Astrocyte of the spinal cord (primary cell): Measurements from ENCODE around the gene UBALD2.
"Not testable (repeated sequence)": the region's sequence is repeated elsewhere in the genome, so short reads cannot be mapped to it uniquely, and the experiment has no call there.

Experiments
- DNase-seq: peaks from one replicate; pipeline ENCODE4 v3.0.0; 2011; ENCODE audit warnings: low read depth, low spot score
- H3K4me3 ChIP-seq: 2 replicates; pipeline ENCODE4 v1.5.1; 2011; ENCODE audit warnings: low read depth, mild to moderate bottlenecking, low read length, moderate library complexity
- CTCF ChIP-seq: IDR thresholded peaks from 2 replicates; pipeline ENCODE4 v1.5.1; 2012; ENCODE audit warnings: low read depth, mild to moderate bottlenecking, low read length, inconsistent platforms
- in situ Hi-C: cut with HindIII; loops from 2 replicates; pipeline ENCODE4 v1.10.0; 2017; ENCODE audit warnings: low sequenced_read_pairs

The UBALD2 gene

DNA sequence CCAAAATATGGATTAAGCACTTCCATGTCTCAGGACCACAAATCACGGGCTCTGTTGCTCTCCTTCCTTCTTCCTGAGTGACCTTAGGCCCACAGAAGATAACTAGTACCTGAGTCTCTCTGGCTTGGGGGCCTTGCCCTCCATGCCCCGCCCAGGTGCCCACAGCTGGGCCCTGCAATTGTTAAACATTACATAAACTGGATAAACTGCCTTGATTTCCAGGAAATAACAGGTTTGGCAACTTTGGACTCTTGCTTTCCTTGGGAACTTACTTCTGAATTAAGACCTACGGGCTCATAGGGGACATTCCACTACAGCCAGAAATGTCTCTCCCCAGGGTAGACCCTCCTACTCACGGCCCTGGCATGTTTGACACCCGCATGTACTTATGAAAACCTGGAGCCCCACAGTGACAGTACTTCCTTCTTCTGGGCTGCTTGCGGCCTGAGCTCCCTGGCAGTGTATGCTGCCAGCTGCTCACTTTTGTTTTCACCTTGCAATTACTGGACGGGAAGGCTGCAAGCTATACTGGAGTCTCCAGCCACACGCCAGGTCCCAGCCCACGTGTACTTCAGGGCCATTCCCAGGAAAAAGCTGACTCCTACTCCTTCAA, 2.3 kb upstream of the UBALD2 start:
- no peak for TF ChIP-seq CTCF
- in situ Hi-C loops: no loop called here
- DNase-seq: no peak
- no peak overlapping the region for H3K4me3 ChIP-seq

GRCh38 chr17:76263896-76264295, 1.3 kb upstream of the UBALD2 start:
- H3K4me3 ChIP-seq: no peak overlapping the region
- in situ Hi-C loops: no loop called here

GRCh38 chr17:76264425-76264754, 758 bp upstream of the UBALD2 start:
- in situ Hi-C loops: no loop called here
- H3K4me3 ChIP-seq: no peak overlapping the region
- DNase-seq: no peak
- no peak for TF ChIP-seq CTCF

More at GRCh38 chr17:76263896-76264295, 1.3 kb upstream of the UBALD2 start:
- no peak for TF ChIP-seq CTCF
- DNase-seq: no peak

DNA sequence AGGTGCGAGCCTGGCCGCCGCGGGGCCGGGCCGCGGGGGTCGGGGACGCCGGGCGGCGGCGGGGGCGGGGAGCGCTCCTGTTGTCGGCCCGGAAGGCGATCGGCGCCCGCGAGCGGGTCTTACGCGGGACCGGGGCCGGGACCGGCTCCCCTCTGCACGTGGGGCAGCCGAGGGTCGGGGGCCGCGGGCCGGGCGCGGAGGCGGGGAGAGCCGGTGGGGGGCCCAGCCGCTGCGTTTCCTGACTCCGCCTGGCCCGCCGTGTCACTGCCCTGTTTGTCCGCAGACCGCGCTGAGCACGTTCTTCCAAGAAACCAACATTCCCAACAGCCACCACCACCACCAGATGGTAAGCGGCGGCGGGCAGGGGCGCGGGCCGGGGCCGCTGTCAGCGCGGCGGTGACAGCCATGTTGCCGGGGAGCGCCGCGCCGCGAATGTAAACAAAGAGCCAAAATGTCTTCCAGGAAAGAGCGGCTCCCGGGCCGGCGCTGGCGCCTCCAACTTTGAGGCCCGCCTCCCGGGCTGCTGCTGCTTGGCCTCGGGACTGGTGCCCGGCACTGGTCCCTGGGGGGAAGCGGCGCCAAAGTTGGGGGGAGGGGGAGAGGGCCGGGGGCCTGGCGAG, 586 bp downstream of the UBALD2 start:
- no peak for DNase-seq
- in situ Hi-C loops: no loop called here

DNA sequence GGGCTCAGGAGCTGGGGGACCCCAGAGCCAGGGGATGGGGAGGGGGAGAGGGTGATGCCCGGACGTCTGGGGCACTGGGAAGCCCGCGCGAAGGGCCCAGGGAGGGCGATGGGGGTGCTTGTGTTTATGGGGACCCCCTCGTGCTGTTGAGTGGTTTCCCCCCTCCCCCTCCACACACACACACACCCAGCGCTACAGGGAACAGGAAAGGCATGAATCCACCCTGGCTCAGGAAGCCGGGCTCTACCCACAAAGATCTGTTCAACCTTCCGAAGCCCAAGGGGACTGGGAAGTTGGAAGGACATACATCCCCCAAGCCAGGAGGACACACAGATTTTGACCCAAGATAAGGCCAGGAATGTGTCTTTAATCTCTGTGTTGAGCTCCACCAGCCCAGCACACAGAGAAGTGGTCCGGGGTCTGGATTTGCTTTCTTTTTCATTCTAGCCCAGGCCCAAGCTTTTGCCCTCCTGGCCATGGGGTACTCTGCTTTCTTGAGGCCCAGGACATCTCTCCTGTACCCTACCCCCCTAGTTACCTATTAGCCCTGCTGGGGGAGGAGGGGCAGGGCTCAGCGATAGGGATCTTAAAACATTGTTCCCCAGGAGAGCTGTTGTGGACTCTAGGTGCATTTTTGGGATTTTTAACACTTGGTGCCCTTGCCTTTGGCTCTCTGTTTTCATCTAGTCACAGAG, 1.2 kb downstream of the UBALD2 start:
- in situ Hi-C loops: no loop called here
- peak; percentile 35 for DNase-seq
- no peak for TF ChIP-seq CTCF
- H3K4me3 ChIP-seq: peak overlapping the region; percentile 75

More for the DNA sequence above, 586 bp downstream of the UBALD2 start:
- TF ChIP-seq CTCF: no peak
- H3K4me3 ChIP-seq: peak overlapping the region; percentile 75

DNA sequence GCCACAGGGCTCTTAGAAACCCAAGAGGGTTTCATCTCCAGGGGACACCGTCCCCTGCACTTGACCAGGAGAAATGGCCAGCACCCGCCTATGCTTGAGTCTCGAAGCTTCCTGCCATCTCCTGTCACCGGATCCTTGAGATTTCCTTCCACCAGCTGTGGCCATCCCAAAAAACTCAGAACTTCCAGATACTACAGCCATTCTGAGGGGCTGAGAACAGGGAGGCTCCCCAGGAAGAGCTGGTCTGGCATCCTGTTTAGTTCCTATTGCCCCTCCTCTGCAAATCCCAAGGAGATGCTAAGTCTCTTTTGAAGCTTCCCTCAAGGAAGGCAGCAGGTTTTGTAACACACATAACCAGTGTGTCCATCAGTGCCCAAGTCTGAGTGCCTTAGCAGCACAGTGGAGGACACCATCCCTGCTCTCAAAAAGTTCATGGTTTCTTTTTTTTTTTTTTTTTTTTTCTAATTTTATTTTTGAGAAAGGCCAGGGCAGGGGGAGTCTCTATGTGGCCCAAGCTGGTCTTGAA, 2.0 kb downstream of the UBALD2 start:
- DNase-seq: no peak
- TF ChIP-seq CTCF: no peak
- in situ Hi-C loops: no loop called here
- H3K4me3 ChIP-seq: peak overlapping the region; percentile 75

DNA sequence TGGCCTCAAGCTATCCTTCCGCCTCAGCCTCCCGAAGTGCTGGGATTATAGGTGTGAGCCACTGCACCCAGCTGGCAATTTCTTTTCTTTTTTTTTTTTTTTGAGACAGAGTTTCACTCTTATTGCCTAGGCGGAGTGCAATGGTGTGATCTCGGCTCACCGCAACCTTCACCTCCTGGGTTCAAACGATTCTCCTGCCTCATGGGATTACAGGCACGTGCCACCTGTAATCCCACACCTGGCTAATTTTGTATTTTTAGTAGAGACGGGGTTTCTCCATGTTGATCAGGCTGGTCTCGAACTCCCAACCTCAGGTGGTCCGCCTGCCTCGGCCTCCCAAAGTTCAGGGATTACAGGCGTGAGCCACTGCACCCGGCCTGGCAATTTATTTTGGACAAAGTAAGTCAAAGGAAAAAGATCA, 2.4 kb downstream of the UBALD2 start:
- H3K4me3 ChIP-seq, DNase-seq, in situ Hi-C loops: not testable (repeated sequence)
